HCT116 (cell line): ENCODE measurements around the gene IL9. TPM values are rescaled to one million over a fixed set of nuclear protein-coding genes. Genes with fewer than 3 reads are reported as not detected.

Experiments used
- ATAC-seq: fragments of 200-7000 bp; cut with Tn5 transposase; 2 replicates; pipeline ENCODE4 v1.9.1; 2020; ENCODE audit warnings: mild to moderate bottlenecking, moderate library complexity
- BruUV-seq: library from RNA; stranded (reverse); fragments of 400-500 nt; replicated peaks from 2 replicates; lab custom pipeline; 2021; lab: Mats Ljungman, UMichigan
- CTCF ChIA-PET: fragments of 300-600 bp; sonication (Branson Sonifier 250); formaldehyde crosslinking; loops from one replicate; lab custom pipeline; 2021; ENCODE audit warnings: antibody characterized with exemption; lab: Charles Lee
- POLR2A ChIA-PET: fragments of 300-600, 350-600 bp; sonication (Branson Sonifier 250); formaldehyde crosslinking; loops from one replicate; lab custom pipeline; 2021; ENCODE audit warnings: antibody characterized with exemption; lab: Charles Lee
- RAD21 ChIA-PET, 2 experiments: fragments of 300-600 bp; sonication (Branson Sonifier 250); formaldehyde crosslinking; loops; one replicate each; lab custom pipeline; 2023; ENCODE audit warnings: low total read pairs in 2 of 2; ENCODE audit not compliant: uncharacterized antibody in 2 of 2, unreplicated experiment in 2 of 2, low non-redundant PET in 1 of 2; lab: Charles Lee
- DNase-seq: peaks from one replicate; pipeline ENCODE4 v3.0.0-alpha.2; 2010; ENCODE audit warnings: low read depth, low spot score
- H2AFZ ChIP-seq: fragments of 200-600 bp; shearing (Covaris generic), sonication (generic); 2 replicates; pipeline ENCODE4 v1.6.1; 2017; ENCODE audit warnings: low read depth, mixed run types, mixed read lengths, antibody characterized with exemption, low read length; ENCODE audit not compliant: poor library complexity, severe bottlenecking
- H3K27ac ChIP-seq: 2 replicates; pipeline ENCODE4 v1.5.1; 2012; ENCODE audit warnings: low read depth, low read length
- H3K27me3 ChIP-seq: fragments of 200-600 bp; sonication (generic); 2 replicates; pipeline ENCODE4 v1.6.1; 2016; ENCODE audit warnings: mixed run types, low read length, mixed read lengths; ENCODE audit not compliant: insufficient read depth
- H3K36me3 ChIP-seq, 2 experiments: fragments of 200-500 bp in 1 of 2; fragments of 200-600 bp in 1 of 2; sonication (Bioruptor generic) in 1 of 2; sonication (generic) in 1 of 2; 2 replicates each; pipeline versions ENCODE4 v1.5.1 to v1.6.1; 2014 to 2016; ENCODE audit warnings: low read length in 2 of 2, inconsistent platforms in 1 of 2, mixed read lengths in 1 of 2, mixed run types in 1 of 2; ENCODE audit not compliant: insufficient read depth in 2 of 2, control insufficient read depth in 1 of 2
- H3K4me1 ChIP-seq, 2 experiments: fragments of 200-600 bp in 1 of 2; sonication (generic) in 1 of 2; 2 replicates each; pipeline versions ENCODE4 v1.5.1 to v1.6.1; 2012 to 2017; ENCODE audit warnings: low read length in 2 of 2, inconsistent platforms in 1 of 2, mild to moderate bottlenecking in 1 of 2, mixed read lengths in 1 of 2, mixed run types in 1 of 2, moderate library complexity in 1 of 2; ENCODE audit not compliant: insufficient read depth in 2 of 2, control insufficient read depth in 1 of 2
- H3K4me2 ChIP-seq: fragments of 200-600 bp; sonication (generic); 2 replicates; pipeline ENCODE4 v1.6.1; 2017; ENCODE audit warnings: mixed run types, low read length, mixed read lengths
- H3K4me3 ChIP-seq, 2 experiments: fragments of 200-600 bp in 1 of 2; sonication (generic) in 1 of 2; replicated peaks in 1 of 2; 2 replicates each; pipeline ENCODE4 v1.5.1; 2011 to 2016; ENCODE audit warnings: low read length in 2 of 2, control low read depth in 1 of 2, low read depth in 1 of 2, mild to moderate bottlenecking in 1 of 2, mixed read lengths in 1 of 2, mixed run types in 1 of 2
- H3K79me2 ChIP-seq: fragments of 200-600 bp; sonication (generic); 2 replicates; pipeline ENCODE4 v1.6.1; 2017; ENCODE audit warnings: mild to moderate bottlenecking, mixed run types, low read length, moderate library complexity, mixed read lengths; ENCODE audit not compliant: insufficient read depth
- H3K9ac ChIP-seq: fragments of 200-600 bp; sonication (generic); 2 replicates; pipeline ENCODE4 v1.6.1; 2016; ENCODE audit warnings: low read length, mixed read lengths
- H3K9me2 ChIP-seq: fragments of 200-600 bp; sonication (generic), shearing (Covaris generic); 2 replicates; pipeline ENCODE4 v1.6.1; 2017; ENCODE audit warnings: mixed run types, mild to moderate bottlenecking, moderate library complexity; ENCODE audit not compliant: insufficient read depth
- H3K9me3 ChIP-seq, 2 experiments: fragments of 200-500 bp in 1 of 2; fragments of 200-600 bp in 1 of 2; sonication (Bioruptor generic) in 1 of 2; sonication (generic) in 1 of 2; 2 replicates each; pipeline ENCODE4 v1.6.1; 2014 to 2017; ENCODE audit warnings: low read length in 2 of 2, mixed read lengths in 2 of 2, inconsistent platforms in 1 of 2, low read depth in 1 of 2, mild to moderate bottlenecking in 1 of 2, mixed run types in 1 of 2, moderate library complexity in 1 of 2; ENCODE audit not compliant: control insufficient read depth in 1 of 2, insufficient read depth in 1 of 2
- H4K20me1 ChIP-seq: fragments of 200-600 bp; sonication (generic), shearing (Covaris generic); 2 replicates; pipeline ENCODE4 v1.6.1; 2017; ENCODE audit warnings: mixed run types, mild to moderate bottlenecking, moderate library complexity; ENCODE audit not compliant: insufficient read depth
- ATF3 ChIP-seq: IDR thresholded peaks from 2 replicates; pipeline ENCODE4 v1.6.1; 2012
- CEBPB ChIP-seq: IDR thresholded peaks from 2 replicates; pipeline ENCODE4 v1.6.1; 2012; ENCODE audit warnings: low read depth
- CTCF ChIP-seq, 3 experiments: fragments of 200-600 bp in 1 of 3; sonication (generic) in 1 of 3; IDR thresholded peaks in 2 of 3; conservative IDR thresholded peaks in 1 of 3; 2 replicates each; pipeline ENCODE4 v1.5.1; 2012 to 2017; ENCODE audit warnings: low read depth in 2 of 3, low read length in 2 of 3, antibody characterized with exemption in 1 of 3, borderline replicate concordance in 1 of 3, control low read depth in 1 of 3, mild to moderate bottlenecking in 1 of 3, mixed read lengths in 1 of 3, mixed run types in 1 of 3, moderate library complexity in 1 of 3; ENCODE audit not compliant: insufficient read depth in 1 of 3
- EZH2 ChIP-seq: fragments of 200-600 bp; sonication (generic); IDR thresholded peaks from 2 replicates; pipeline ENCODE4 v1.6.1; 2017; ENCODE audit warnings: antibody characterized with exemption, mixed run types
- FOSL1 ChIP-seq: IDR thresholded peaks from 2 replicates; pipeline ENCODE4 v1.6.1; 2012; ENCODE audit warnings: low read depth
- JUND ChIP-seq: IDR thresholded peaks from 2 replicates; pipeline ENCODE4 v1.6.1; 2012
- POLR2AphosphoS5 ChIP-seq: IDR thresholded peaks from 2 replicates; pipeline ENCODE4 v1.6.1; 2011; ENCODE audit warnings: mild to moderate bottlenecking, low read depth, low read length, moderate library complexity
- SIN3A ChIP-seq: IDR thresholded peaks from 2 replicates; pipeline ENCODE4 v1.6.1; 2012; ENCODE audit warnings: low read depth
- TCF7L2 ChIP-seq: IDR thresholded peaks from 2 replicates; pipeline ENCODE4 v1.7.0; 2011; ENCODE audit warnings: borderline replicate concordance, inconsistent platforms; ENCODE audit not compliant: insufficient read depth, insufficient read length; ENCODE audit errors: extremely low read depth
- intact Hi-C: fragments of 100-400 bp; cut with micrococcal nuclease; formaldehyde crosslinking; loops from 2 replicates; pipeline ENCODE4 v1.10.0; 2022
- total RNA-seq: library from RNA; stranded (reverse); gene quantifications from one replicate; pipeline ENCODE4 v1.2.1, GENCODE V29; 2021; ENCODE audit not compliant: unreplicated experiment

The IL9 gene
- total RNA-seq, 1 experiment from 2014 or later: not detected

GRCh38 chr5:135900276-135900675, 4.6 kb upstream of the IL9 start (continued):
- TF ChIP-seq ATF3: no peak
- TF ChIP-seq JUND: no peak
- TF ChIP-seq POLR2AphosphoS5: no peak
- TF ChIP-seq CTCF (IDR thresholded peaks at IDR 0.05 in 2 of 3, conservative IDR thresholded peaks at IDR 0.05 in 1 of 3; ENCODE audit: borderline replicate concordance in 1 of 3, insufficient read depth in 1 of 3, low read depth in 2 of 3, low read length in 2 of 3): no peak

- no peak overlapping the region for H2AFZ ChIP-seq
- no peak overlapping the region for H3K27ac ChIP-seq
- RAD21 ChIA-PET: no interaction called here
- TF ChIP-seq POLR2AphosphoS5 (no peak), FOSL1 (no peak), SIN3A (no peak), CEBPB (no peak), TCF7L2 (no peak), EZH2 (no peak)
- TF ChIP-seq, all 23 proteins: peak for 0
- no TSS peak for BruUV-seq
- ATAC-seq (no peak), DNase-seq (no peak)
- ChIA-PET POLR2A (no interaction called here), CTCF (no interaction called here)
- Histone ChIP-seq H3K79me2 (no peaks in the 10 kb centered on the region), H3K36me3 (no peaks in the 10 kb centered on the region), H3K9me3 (no peaks in the 10 kb centered on the region), H4K20me1 (no peaks in the 10 kb centered on the region), H3K4me1 (no peaks in the 10 kb centered on the region), H3K9me2 (no peaks in the 10 kb centered on the region), H3K4me3 (no peak overlapping the region), H3K4me2 (no peak overlapping the region), H3K27me3 (peaks cover 67% of the 10 kb centered on the region), H3K9ac (no peak overlapping the region)
- intact Hi-C loops: no loop called here
Measured at GRCh38 chr5:135898651-135899050, 3.0 kb upstream of the IL9 start.
